Breast epithelium (tissue), 4 donors: ENCODE results near the gene RTCA. TPM values are rescaled to one million over a fixed set of nuclear protein-coding genes. Genes with fewer than 3 reads are reported as not detected.

ENCODE experiments used
- DNase-seq, 2 donors: peaks; one replicate each; pipeline ENCODE4 v3.0.0-alpha.2; 2019; ENCODE audit warnings: low spot score in 2 of 2
- H3K27ac ChIP-seq, 2 donors: fragments of 200-600 bp; sonication (generic) in 1 of 2; one replicate each; pipeline ENCODE4 v1.5.1; 2016 to 2019; ENCODE audit warnings: mild to moderate bottlenecking in 1 of 2
- H3K27me3 ChIP-seq, 2 donors: fragments of 200-600 bp; sonication (generic) in 1 of 2; one replicate each; pipeline versions ENCODE4 v1.5.1 to v1.6.0; 2017 to 2019; ENCODE audit warnings: control low read depth in 1 of 2, mild to moderate bottlenecking in 1 of 2
- H3K36me3 ChIP-seq: fragments of 200-600 bp; one replicate; pipeline ENCODE4 v1.5.1; 2019
- H3K4me1 ChIP-seq, 2 donors: fragments of 200-600 bp; sonication (generic); one replicate each; pipeline ENCODE4 v1.5.1; 2016 to 2019; ENCODE audit warnings: control low read depth in 1 of 2
- H3K4me3 ChIP-seq, 3 donors: fragments of 200-600 bp; sonication (generic); 1 replicate in 2 of 3; 2 replicates in 1 of 3; pipeline ENCODE4 v1.5.1; 2016 to 2019; ENCODE audit warnings: mild to moderate bottlenecking in 3 of 3, moderate library complexity in 2 of 3
- H3K9me3 ChIP-seq, 2 donors: fragments of 200-600 bp; sonication (generic) in 1 of 2; one replicate each; pipeline ENCODE4 v1.5.1; 2016 to 2019; ENCODE audit warnings: control low read depth in 1 of 2
- CTCF ChIP-seq, 3 donors: fragments of 450-650 bp; IDR thresholded peaks; one replicate each; pipeline ENCODE4 v1.5.1; 2016 to 2017; ENCODE audit warnings: antibody characterized with exemption in 3 of 3, mild to moderate bottlenecking in 3 of 3, moderate library complexity in 3 of 3
- POLR2A ChIP-seq: fragments of 450-650 bp; IDR thresholded peaks from one replicate; pipeline ENCODE4 v1.6.1; 2016; ENCODE audit warnings: antibody characterized with exemption, mild to moderate bottlenecking, moderate library complexity
- POLR2AphosphoS5 ChIP-seq, 3 donors: sonication (generic); formaldehyde crosslinking; IDR thresholded peaks; one replicate each; pipeline ENCODE4 v1.6.1; 2017; ENCODE audit warnings: antibody characterized with exemption in 3 of 3
- intact Hi-C: fragments of 100-400 bp; cut with DNase I; formaldehyde crosslinking; loops from one replicate; pipeline ENCODE4 v1.15.1; 2023; ENCODE audit warnings: low total_unique reads
- total RNA-seq, 3 donors: library from RNA; depleted of rRNA; stranded (reverse); fragments of >200 nt; gene quantifications; one replicate each; pipeline ENCODE4 v1.1.0, GENCODE V29; 2016

RTCA gene
- total RNA-seq, 3 donors from 2014 or later: 17.0 to 22.6 (median 22.2) TPM

GRCh38 chr1:100304921-100305320 is 38.9 kb downstream of the RTCA start:
- DNase-seq: no peak
- Histone ChIP-seq H3K4me3 (no peak overlapping the region), H3K36me3 (no peaks in the 10 kb centered on the region), H3K9me3 (no peaks in the 10 kb centered on the region), H3K27me3 (no peaks in the 10 kb centered on the region), H3K27ac (no peak overlapping the region), H3K4me1 (no peaks in the 10 kb centered on the region)
- TF ChIP-seq CTCF (IDR thresholded peaks at IDR 0.05): no peak
- TF ChIP-seq POLR2A: no peak
- TF ChIP-seq POLR2AphosphoS5 (IDR thresholded peaks at IDR 0.05): no peak
- intact Hi-C loops: no loop called here

- Histone ChIP-seq H3K4me3 (no peak overlapping the region), H3K4me1 (no peaks in the 10 kb centered on the region), H3K27ac (no peak overlapping the region), H3K36me3 (no peaks in the 10 kb centered on the region), H3K27me3 (no peaks in the 10 kb centered on the region), H3K9me3 (no peaks in the 10 kb centered on the region)
- intact Hi-C loops: no loop called here
- TF ChIP-seq POLR2AphosphoS5 (IDR thresholded peaks at IDR 0.05) (no peak), POLR2A (no peak), CTCF (IDR thresholded peaks at IDR 0.05) (no peak)
- DNase-seq: no peak
These were observed 39.9 kb downstream of the RTCA start for GRCh38 chr1:100305954-100306353.

- Histone ChIP-seq H3K4me1 (no peaks in the 10 kb centered on the region), H3K9me3 (no peaks in the 10 kb centered on the region), H3K27ac (no peak overlapping the region), H3K36me3 (no peaks in the 10 kb centered on the region), H3K27me3 (no peaks in the 10 kb centered on the region), H3K4me3 (no peak overlapping the region)
- intact Hi-C loops: no loop called here
- DNase-seq: no peak
- TF ChIP-seq POLR2A (no peak), CTCF (IDR thresholded peaks at IDR 0.05) (no peak), POLR2AphosphoS5 (IDR thresholded peaks at IDR 0.05) (no peak)
These were observed 40.8 kb downstream of the RTCA start for GRCh38 chr1:100306735-100307313.

- H3K9me3 ChIP-seq: no peaks in the 10 kb centered on the region
- intact Hi-C loops: no loop called here
- no peak for DNase-seq
- no peaks in the 10 kb centered on the region for H3K36me3 ChIP-seq
- H3K4me1 ChIP-seq: no peaks in the 10 kb centered on the region
- no peak overlapping the region for H3K27ac ChIP-seq
- TF ChIP-seq POLR2A: no peak
- TF ChIP-seq CTCF (IDR thresholded peaks at IDR 0.05): no peak
- TF ChIP-seq POLR2AphosphoS5 (IDR thresholded peaks at IDR 0.05): no peak
- H3K4me3 ChIP-seq: no peak overlapping the region
- no peaks in the 10 kb centered on the region for H3K27me3 ChIP-seq
These were observed 42.8 kb downstream of the RTCA start for GRCh38 chr1:100308777-100309176.

- Histone ChIP-seq H3K27ac (no peak overlapping the region), H3K4me3 (no peak overlapping the region), H3K9me3 (no peaks in the 10 kb centered on the region), H3K36me3 (no peaks in the 10 kb centered on the region), H3K27me3 (no peaks in the 10 kb centered on the region), H3K4me1 (no peaks in the 10 kb centered on the region)
- intact Hi-C loops: no loop called here
- TF ChIP-seq CTCF (IDR thresholded peaks at IDR 0.05) (no peak), POLR2AphosphoS5 (IDR thresholded peaks at IDR 0.05) (no peak), POLR2A (no peak)
- no peak for DNase-seq
These were observed 43.8 kb downstream of the RTCA start for GRCh38 chr1:100309863-100310262.
